Measurements from ENCODE around the gene CEACAM4.

The CEACAM4 gene

DNA sequence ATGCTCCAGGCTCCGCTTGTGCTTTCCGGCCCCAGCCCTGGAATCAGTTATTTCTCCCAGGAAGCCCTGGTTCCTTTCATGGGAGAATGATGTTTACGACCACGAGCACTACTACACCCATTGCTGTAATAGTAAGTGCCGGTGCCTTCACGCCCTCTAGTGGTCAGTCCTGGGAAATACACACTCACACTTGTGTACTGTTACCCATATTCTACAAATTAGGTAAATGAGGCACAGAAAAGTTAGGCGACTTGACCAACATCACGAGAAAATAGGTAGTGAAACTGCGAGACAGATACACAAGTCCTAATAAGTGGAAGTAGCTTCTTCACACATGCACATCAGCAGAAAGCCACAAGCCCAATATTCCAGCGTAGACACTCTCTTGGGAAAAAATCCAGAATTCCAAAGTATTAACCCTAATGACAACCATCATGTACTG is 29.3 kb downstream of the CEACAM4 start:
- DNase-seq (ENCODE audit: low read depth) = peak; percentile 74
- no peak overlapping the region for H3K4me3 ChIP-seq (replicated peaks; ENCODE audit: low read depth, low read length)
- TF ChIP-seq CTCF (IDR thresholded peaks at IDR 0.05; ENCODE audit: low read length, missing control alignments) = peak; percentile 99

DNA sequence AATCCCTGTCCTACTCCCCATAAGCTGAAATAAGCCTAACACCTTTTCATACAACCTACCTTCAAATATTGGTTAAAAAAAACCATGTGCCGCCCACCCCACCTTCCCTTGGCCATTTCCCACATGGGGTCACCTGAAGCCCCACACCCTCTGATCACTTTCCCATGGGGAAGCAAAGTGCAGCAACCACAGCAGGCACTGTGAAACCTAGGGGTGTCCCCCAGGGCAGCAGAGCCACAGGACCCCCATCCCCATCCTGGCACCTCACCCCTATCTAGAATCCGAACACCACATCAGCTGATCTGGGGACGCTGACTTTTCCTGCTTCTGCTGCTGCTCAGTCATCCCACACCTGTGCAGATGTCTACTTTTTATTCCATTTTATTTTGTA is 31.0 kb downstream of the CEACAM4 start:
- H3K4me3 ChIP-seq (replicated peaks; ENCODE audit: low read depth, low read length) = no peak overlapping the region
- no peak for DNase-seq (ENCODE audit: low read depth)
- no peak for TF ChIP-seq CTCF (IDR thresholded peaks at IDR 0.05; ENCODE audit: low read length, missing control alignments)

DNA sequence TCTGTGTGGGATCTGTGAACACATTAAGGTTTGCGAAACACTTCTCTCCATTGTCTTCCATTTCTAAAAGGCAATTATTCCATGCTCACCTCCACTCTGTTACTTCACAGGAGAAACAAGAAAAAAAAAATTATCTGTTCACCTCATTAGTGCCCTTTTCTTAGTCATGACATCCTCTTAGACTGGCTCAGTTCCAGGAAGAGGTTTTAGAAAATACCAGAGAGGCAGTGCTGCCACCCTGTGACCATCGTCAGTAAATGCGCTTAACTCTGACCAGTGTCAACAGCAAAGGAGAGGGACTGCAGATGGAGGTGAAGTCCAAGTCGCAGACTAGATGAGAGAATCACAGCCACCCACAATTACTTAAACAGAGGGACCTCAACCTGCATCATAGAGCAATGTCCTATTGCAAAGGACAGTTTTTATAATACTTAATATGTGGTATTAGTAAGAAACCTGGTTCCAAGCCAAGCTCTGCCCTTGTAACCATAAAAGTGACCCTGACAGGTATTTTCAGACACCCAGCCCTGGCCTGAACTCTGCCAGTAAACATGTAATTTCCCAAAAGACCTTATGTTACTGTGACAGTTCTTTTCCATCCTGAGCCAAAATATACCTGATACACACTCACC is 31.5 kb downstream of the CEACAM4 start:
- peak; percentile 87 for DNase-seq (ENCODE audit: low read depth)
- no peak overlapping the region for H3K4me3 ChIP-seq (replicated peaks; ENCODE audit: low read depth, low read length)
- TF ChIP-seq CTCF (IDR thresholded peaks at IDR 0.05; ENCODE audit: low read length, missing control alignments) = peak; percentile 74

DNA sequence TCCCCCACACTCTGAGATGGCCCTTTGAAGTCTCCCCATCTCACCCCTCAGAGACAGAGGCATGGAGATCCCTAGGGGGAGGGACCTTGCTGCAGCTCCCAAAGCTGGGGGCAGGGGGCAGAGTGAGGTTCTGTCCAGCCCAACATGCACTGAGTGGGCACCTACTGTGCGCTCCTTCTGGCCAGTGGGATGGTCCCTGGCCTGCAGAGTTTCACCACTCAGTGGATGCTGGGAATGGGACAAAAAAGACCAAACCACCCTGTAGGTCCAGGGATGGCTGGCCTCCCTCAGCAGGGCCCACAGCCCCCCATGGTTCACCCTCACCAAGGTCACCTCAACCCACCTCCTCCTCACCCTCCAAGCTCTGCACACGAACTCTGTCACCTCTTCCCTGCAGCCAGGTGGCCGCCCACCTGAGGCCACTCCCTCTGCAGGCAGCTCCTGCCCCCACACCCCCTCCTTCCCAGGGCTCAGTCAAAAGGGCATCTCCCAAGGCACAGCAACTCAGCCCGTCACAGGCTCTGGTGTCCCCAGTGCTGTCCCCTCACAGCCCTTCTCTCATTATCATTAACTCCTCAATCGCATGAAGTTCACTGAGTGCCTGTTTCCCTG is 34.8 kb downstream of the CEACAM4 start:
- no peak overlapping the region for H3K4me3 ChIP-seq (replicated peaks; ENCODE audit: low read depth, low read length)
- DNase-seq (ENCODE audit: low read depth) = no peak
- TF ChIP-seq CTCF (IDR thresholded peaks at IDR 0.05; ENCODE audit: low read length, missing control alignments) = no peak

DNA sequence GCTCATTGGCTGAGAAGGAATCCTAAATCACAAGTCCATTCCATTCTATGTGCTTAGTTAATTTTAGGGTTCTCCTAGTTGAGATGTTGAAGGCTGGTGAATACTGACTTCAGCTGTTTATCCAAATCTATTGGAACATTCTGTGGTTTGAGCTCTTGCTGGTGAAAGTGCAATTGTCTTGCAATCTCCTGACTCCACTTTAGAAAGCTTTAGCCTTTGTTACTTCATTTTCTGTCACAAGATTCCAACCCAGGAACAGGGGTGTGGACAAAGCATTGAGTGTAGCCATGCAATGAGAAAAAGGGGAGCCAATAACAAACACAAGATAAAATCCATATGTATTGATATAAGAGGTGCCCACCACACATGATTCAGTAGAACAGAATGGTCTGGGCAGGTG is 35.9 kb downstream of the CEACAM4 start:
- no peak for DNase-seq (ENCODE audit: low read depth)
- TF ChIP-seq CTCF (IDR thresholded peaks at IDR 0.05; ENCODE audit: low read length, missing control alignments) = no peak
- no peak overlapping the region for H3K4me3 ChIP-seq (replicated peaks; ENCODE audit: low read depth, low read length)

GRCh38 chr19:41589371-41589770 is 37.5 kb downstream of the CEACAM4 start:
- no peak for DNase-seq (ENCODE audit: low read depth)
- no peak for TF ChIP-seq CTCF (IDR thresholded peaks at IDR 0.05; ENCODE audit: low read length, missing control alignments)
- no peak overlapping the region for H3K4me3 ChIP-seq (replicated peaks; ENCODE audit: low read depth, low read length)

All from fibroblast of pulmonary artery (primary cell).